ENCODE results near the gene THAP4.
"Not testable (repeated sequence)": the region's sequence is repeated elsewhere in the genome, so short reads cannot be mapped to it uniquely, and the experiment has no call there.

DNA sequence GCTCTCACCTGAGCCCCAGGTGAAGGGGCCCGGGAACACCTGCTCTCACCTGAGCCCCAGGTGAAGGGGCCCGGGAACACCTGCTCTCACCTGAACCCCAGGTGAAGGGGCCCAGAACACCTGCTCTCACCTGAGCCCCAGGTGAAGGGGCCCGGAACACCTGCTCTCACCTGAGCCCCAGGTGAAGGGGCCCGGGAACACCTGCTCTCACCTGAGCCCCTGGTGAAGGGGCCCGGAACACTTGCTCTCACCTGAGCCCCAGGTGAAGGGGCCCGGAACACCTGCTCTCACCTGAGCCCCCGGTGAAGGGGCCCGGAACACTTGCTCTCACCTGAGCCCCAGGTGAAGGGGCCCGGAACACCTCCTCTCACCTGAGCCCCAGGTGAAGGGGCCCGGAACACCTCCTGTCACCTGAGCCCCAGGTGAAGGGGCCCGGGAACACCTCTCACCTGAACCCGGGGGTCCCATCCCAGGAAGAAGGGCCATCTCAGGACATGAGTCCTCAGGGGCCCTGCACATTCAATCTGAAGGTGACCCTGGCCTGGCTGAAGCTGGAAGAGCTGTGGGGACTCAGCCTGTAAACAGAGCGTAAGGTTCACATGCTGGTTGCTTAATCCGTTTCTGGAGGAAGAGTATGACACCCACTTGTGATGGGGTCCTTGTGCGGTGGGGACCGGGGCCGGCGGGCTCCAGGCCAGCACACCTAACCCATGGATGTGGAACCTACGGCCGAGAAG is 63.9 kb downstream of the THAP4 start:
- TF ChIP-seq, protein P1, sequence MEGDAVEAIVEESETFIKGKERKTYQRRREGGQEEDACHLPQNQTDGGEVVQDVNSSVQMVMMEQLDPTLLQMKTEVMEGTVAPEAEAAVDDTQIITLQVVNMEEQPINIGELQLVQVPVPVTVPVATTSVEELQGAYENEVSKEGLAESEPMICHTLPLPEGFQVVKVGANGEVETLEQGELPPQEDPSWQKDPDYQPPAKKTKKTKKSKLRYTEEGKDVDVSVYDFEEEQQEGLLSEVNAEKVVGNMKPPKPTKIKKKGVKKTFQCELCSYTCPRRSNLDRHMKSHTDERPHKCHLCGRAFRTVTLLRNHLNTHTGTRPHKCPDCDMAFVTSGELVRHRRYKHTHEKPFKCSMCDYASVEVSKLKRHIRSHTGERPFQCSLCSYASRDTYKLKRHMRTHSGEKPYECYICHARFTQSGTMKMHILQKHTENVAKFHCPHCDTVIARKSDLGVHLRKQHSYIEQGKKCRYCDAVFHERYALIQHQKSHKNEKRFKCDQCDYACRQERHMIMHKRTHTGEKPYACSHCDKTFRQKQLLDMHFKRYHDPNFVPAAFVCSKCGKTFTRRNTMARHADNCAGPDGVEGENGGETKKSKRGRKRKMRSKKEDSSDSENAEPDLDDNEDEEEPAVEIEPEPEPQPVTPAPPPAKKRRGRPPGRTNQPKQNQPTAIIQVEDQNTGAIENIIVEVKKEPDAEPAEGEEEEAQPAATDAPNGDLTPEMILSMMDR (IDR thresholded peaks at IDR 0.05; ENCODE audit: insufficient read depth, low read length, poor library complexity, severe bottlenecking) = not testable (repeated sequence)
- TF ChIP-seq EZH2phosphoT487 (conservative IDR thresholded peaks at IDR 0.05; ENCODE audit: low read length) = not testable (repeated sequence)

Data from SU-DHL-6 (cell line).